LNCaP clone FGC (cell line): ENCODE measurements around the gene PSMB8.
A peak's percentile ranks its signal among the peaks of the same experiment; 100 is the strongest.

Source experiments
- DNase-seq: peaks from one replicate; pipeline ENCODE4 v3.0.0-alpha.2; 2011; ENCODE audit warnings: low read depth
- H3K4me3 ChIP-seq: 2 replicates; pipeline ENCODE4 v1.5.1; 2011; ENCODE audit warnings: mild to moderate bottlenecking, low read depth, low read length, control low read depth
- CTCF ChIP-seq: IDR thresholded peaks from 2 replicates; pipeline ENCODE4 v1.5.1; 2012; ENCODE audit warnings: mild to moderate bottlenecking; ENCODE audit not compliant: control insufficient read depth, insufficient read depth; ENCODE audit errors: extremely low read depth

The PSMB8 gene

GRCh38 chr6:32844839-32845383, 1.1 kb upstream of the PSMB8 start:
- no peak for TF ChIP-seq CTCF
- no peak overlapping the region; the same call in 1 of the 2 replicates for H3K4me3 ChIP-seq
- no peak for DNase-seq

- peak overlapping the region; percentile 44 for H3K4me3 ChIP-seq
- no peak for DNase-seq
These were observed 392 bp downstream of the PSMB8 start for GRCh38 chr6:32843331-32843978.

GRCh38 chr6:32842690-32843089, 1.2 kb downstream of the PSMB8 start:
- TF ChIP-seq CTCF = no peak
- H3K4me3 ChIP-seq = no peak overlapping the region
- no peak for DNase-seq

More at GRCh38 chr6:32843331-32843978, 392 bp downstream of the PSMB8 start:
- no peak for TF ChIP-seq CTCF

- TF ChIP-seq CTCF = no peak
- H3K4me3 ChIP-seq = no peak overlapping the region
- no peak for DNase-seq
These were observed 1.7 kb downstream of the PSMB8 start for GRCh38 chr6:32842021-32842650.

GRCh38 chr6:32840604-32841246, 3.1 kb downstream of the PSMB8 start:
- no peak overlapping the region for H3K4me3 ChIP-seq
- DNase-seq = no peak
- no peak for TF ChIP-seq CTCF

GRCh38 chr6:32839356-32839755, 4.5 kb downstream of the PSMB8 start:
- no peak overlapping the region for H3K4me3 ChIP-seq
- DNase-seq = no peak

More at GRCh38 chr6:32839356-32839755, 4.5 kb downstream of the PSMB8 start:
- no peak for TF ChIP-seq CTCF
